Measurements from ENCODE around the gene SH3BP5.

Gene SH3BP5

GRCh38 chr3:15215996-15216395 is 116.4 kb downstream of the SH3BP5 start:
- H3K4me1 ChIP-seq (ENCODE audit: low read length): no peaks in the 10 kb centered on the region
- no peak overlapping the region for H3K4me3 ChIP-seq (ENCODE audit: low read length)
- no peak overlapping the region for H3K9ac ChIP-seq (ENCODE audit: low read length)
- no peak overlapping the region for H3K4me2 ChIP-seq (ENCODE audit: low read length)
- H3K27ac ChIP-seq (ENCODE audit: low read length): no peak overlapping the region
- TF ChIP-seq EZH2phosphoT487 (IDR thresholded peaks at IDR 0.05; ENCODE audit: low read depth) (no peak), CTCF (IDR thresholded peaks at IDR 0.05; ENCODE audit: low read depth, low read length) (no peak)
- no peaks in the 10 kb centered on the region for H3K9me3 ChIP-seq (ENCODE audit: insufficient read depth, low read length)
- no peaks in the 10 kb centered on the region for H4K20me1 ChIP-seq (ENCODE audit: insufficient read depth, low read length)
- no peaks in the 10 kb centered on the region for H3K79me2 ChIP-seq (ENCODE audit: low read length)
- no peaks in the 10 kb centered on the region for H3K27me3 ChIP-seq (ENCODE audit: low read depth, low read length)
- peaks cover 61% of the 10 kb centered on the region for H3K36me3 ChIP-seq (replicated peaks; ENCODE audit: low read depth, low read length)
- no peak overlapping the region for H2AFZ ChIP-seq (ENCODE audit: low read depth, low read length)

- H3K36me3 ChIP-seq (replicated peaks; ENCODE audit: low read depth, low read length): peaks cover 57% of the 10 kb centered on the region
Measured at GRCh38 chr3:15214758-15215157, 117.6 kb downstream of the SH3BP5 start.

GRCh38 chr3:15211937-15212336 is 120.4 kb downstream of the SH3BP5 start:
- Histone ChIP-seq H3K27me3 (ENCODE audit: low read depth, low read length) (no peaks in the 10 kb centered on the region), H3K79me2 (ENCODE audit: low read length) (peaks cover 35% of the 10 kb centered on the region), H3K4me2 (ENCODE audit: low read length) (no peak overlapping the region), H3K36me3 (replicated peaks; ENCODE audit: low read depth, low read length) (peaks cover 43% of the 10 kb centered on the region), H3K9me3 (ENCODE audit: insufficient read depth, low read length) (no peaks in the 10 kb centered on the region), H2AFZ (ENCODE audit: low read depth, low read length) (no peak overlapping the region), H3K9ac (ENCODE audit: low read length) (no peak overlapping the region), H3K27ac (ENCODE audit: low read length) (no peak overlapping the region), H3K4me1 (ENCODE audit: low read length) (peaks cover 8% of the 10 kb centered on the region), H4K20me1 (ENCODE audit: insufficient read depth, low read length) (peaks cover 12% of the 10 kb centered on the region), H3K4me3 (ENCODE audit: low read length) (no peak overlapping the region)
- TF ChIP-seq CTCF (IDR thresholded peaks at IDR 0.05; ENCODE audit: low read depth, low read length) (no peak), EZH2phosphoT487 (IDR thresholded peaks at IDR 0.05; ENCODE audit: low read depth) (no peak)

More at GRCh38 chr3:15214758-15215157, 117.6 kb downstream of the SH3BP5 start:
- Histone ChIP-seq H3K79me2 (ENCODE audit: low read length) (peaks cover 10% of the 10 kb centered on the region), H3K27me3 (ENCODE audit: low read depth, low read length) (no peaks in the 10 kb centered on the region), H2AFZ (ENCODE audit: low read depth, low read length) (no peak overlapping the region), H3K4me1 (ENCODE audit: low read length) (no peaks in the 10 kb centered on the region), H4K20me1 (ENCODE audit: insufficient read depth, low read length) (no peaks in the 10 kb centered on the region), H3K9ac (ENCODE audit: low read length) (no peak overlapping the region), H3K27ac (ENCODE audit: low read length) (no peak overlapping the region), H3K4me2 (ENCODE audit: low read length) (no peak overlapping the region), H3K4me3 (ENCODE audit: low read length) (no peak overlapping the region), H3K9me3 (ENCODE audit: insufficient read depth, low read length) (no peaks in the 10 kb centered on the region)
- TF ChIP-seq CTCF (IDR thresholded peaks at IDR 0.05; ENCODE audit: low read depth, low read length): no peak
- TF ChIP-seq EZH2phosphoT487 (IDR thresholded peaks at IDR 0.05; ENCODE audit: low read depth): no peak

DNA sequence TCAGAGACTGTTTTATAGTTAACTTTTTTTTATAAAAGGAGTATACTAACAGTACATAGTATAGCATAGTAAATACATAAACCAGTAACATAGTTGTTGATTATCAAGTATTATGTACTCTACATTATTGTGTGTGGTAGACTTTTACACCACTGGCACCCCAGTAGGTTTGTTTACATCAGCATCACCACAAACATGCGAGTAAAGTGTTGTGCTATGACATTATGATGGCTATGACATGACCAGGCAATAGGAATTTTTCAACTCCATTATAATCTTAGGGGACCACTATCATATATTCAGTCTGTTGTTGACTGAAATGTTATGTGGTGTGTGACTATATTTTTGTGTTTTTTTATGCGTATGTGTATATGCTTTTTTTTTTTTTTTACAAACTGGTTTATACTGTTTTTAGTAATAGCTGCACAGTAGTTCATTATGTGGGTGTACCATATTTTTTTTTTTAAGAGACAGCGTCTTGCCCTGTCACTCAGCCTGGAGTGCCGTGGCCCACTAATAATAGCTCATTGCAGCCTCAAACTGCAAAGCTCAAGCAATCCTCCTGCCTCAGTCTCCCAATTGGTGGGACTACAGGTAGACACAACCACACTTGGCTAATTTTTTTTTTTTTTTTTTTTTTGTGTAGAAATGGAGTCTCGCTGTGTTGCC is 124.4 kb downstream of the SH3BP5 start:
- Histone ChIP-seq H4K20me1 (ENCODE audit: insufficient read depth, low read length) (peaks cover 16% of the 10 kb centered on the region), H3K9ac (ENCODE audit: low read length) (peak overlapping the region; percentile 78; the same call in 1 of the 2 replicates), H3K27me3 (ENCODE audit: low read depth, low read length) (no peaks in the 10 kb centered on the region), H3K4me3 (ENCODE audit: low read length) (peak overlapping the region; percentile 86), H3K4me2 (ENCODE audit: low read length) (peak overlapping the region; percentile 91), H3K9me3 (ENCODE audit: insufficient read depth, low read length) (no peaks in the 10 kb centered on the region), H3K27ac (ENCODE audit: low read length) (no peak overlapping the region), H2AFZ (ENCODE audit: low read depth, low read length) (no peak overlapping the region), H3K36me3 (replicated peaks; ENCODE audit: low read depth, low read length) (peaks cover 24% of the 10 kb centered on the region), H3K79me2 (ENCODE audit: low read length) (peaks cover 43% of the 10 kb centered on the region), H3K4me1 (ENCODE audit: low read length) (peaks cover 13% of the 10 kb centered on the region)
- TF ChIP-seq EZH2phosphoT487 (IDR thresholded peaks at IDR 0.05; ENCODE audit: low read depth) (no peak), CTCF (IDR thresholded peaks at IDR 0.05; ENCODE audit: low read depth, low read length) (no peak)
